Mesothelial cell of epicardium (in vitro differentiated cells): ENCODE results near the gene USP6NL. TPM values are rescaled to one million over a fixed set of nuclear protein-coding genes. Genes with fewer than 3 reads are reported as not detected.

Source experiments
- DNase-seq, 2 experiments: peaks; one replicate each; pipeline ENCODE4 v3.0.0; 2021; ENCODE audit warnings: low spot score in 2 of 2; ENCODE audit not compliant: unreplicated experiment in 2 of 2
- H3K27ac Mint-ChIP-seq: 2 replicates; pipeline ENCODE4 v1.8.0; 2021; ENCODE audit warnings: mixed read lengths
- H3K27me3 Mint-ChIP-seq: 2 replicates; pipeline ENCODE4 v1.8.0; 2021; ENCODE audit warnings: low read depth, mixed read lengths
- H3K36me3 Mint-ChIP-seq: 2 replicates; pipeline ENCODE4 v1.8.0; 2021; ENCODE audit warnings: mixed read lengths
- H3K4me1 Mint-ChIP-seq: 2 replicates; pipeline ENCODE4 v1.8.0; 2021; ENCODE audit warnings: mixed read lengths
- H3K4me3 Mint-ChIP-seq: 2 replicates; pipeline ENCODE4 v1.8.0; 2021; ENCODE audit warnings: mild to moderate bottlenecking, moderate library complexity, mixed read lengths
- H3K9me3 Mint-ChIP-seq: 2 replicates; pipeline ENCODE4 v1.8.0; 2021; ENCODE audit warnings: mixed read lengths
- total RNA-seq: library from RNA; stranded (reverse); gene quantifications from 3 replicates; pipeline ENCODE4 v1.2.1, GENCODE V29; 2021
- TF ChIP-seq, protein P1 (sequence below): fragments of 200-600 bp; sonication (generic); IDR thresholded peaks from one replicate; pipeline ENCODE4 v1.5.0; 2021; ENCODE audit warnings: antibody characterized with exemption; ENCODE audit not compliant: unreplicated experiment

The USP6NL gene
- total RNA-seq, 1 donor from 2014 or later: 35.8 TPM

DNA sequence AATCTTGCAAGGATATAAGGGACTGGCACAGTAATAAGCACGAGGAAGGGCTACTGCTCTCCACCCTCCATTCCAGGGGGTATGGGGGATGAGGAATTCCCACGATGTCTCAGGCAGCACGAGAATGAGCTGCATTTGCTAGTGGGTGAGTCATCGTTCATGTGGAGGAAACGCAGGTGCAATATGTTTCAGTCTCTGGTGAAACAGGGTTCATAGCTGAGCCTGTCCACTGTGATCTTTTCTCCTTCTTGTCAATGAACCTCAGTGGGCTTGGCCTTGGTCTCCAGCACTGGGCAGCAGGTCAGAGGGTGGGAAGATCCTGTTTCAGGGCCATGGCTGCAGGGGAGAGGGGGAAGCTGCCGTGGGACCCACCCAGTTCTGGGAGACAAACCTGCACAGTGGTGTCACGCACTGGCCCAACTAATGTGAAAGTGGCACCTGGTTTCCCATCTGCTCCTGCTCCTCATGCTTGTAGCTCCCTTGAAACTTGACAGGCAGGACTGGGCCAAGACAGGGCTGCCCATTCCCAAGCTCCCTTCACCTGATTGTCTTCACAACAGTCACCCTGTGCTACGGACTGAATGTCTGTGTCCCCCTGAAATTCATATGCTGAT is 181.9 kb downstream of the USP6NL start:
- Mint-ChIP-seq H3K27me3 (no peaks in the 10 kb centered on the region), H3K4me3 (no peak overlapping the region), H3K36me3 (peaks cover 1% of the 10 kb centered on the region), H3K9me3 (peaks cover 16% of the 10 kb centered on the region), H3K27ac (no peak overlapping the region), H3K4me1 (no peaks in the 10 kb centered on the region)
- DNase-seq: no peak
- TF ChIP-seq, protein P1, sequence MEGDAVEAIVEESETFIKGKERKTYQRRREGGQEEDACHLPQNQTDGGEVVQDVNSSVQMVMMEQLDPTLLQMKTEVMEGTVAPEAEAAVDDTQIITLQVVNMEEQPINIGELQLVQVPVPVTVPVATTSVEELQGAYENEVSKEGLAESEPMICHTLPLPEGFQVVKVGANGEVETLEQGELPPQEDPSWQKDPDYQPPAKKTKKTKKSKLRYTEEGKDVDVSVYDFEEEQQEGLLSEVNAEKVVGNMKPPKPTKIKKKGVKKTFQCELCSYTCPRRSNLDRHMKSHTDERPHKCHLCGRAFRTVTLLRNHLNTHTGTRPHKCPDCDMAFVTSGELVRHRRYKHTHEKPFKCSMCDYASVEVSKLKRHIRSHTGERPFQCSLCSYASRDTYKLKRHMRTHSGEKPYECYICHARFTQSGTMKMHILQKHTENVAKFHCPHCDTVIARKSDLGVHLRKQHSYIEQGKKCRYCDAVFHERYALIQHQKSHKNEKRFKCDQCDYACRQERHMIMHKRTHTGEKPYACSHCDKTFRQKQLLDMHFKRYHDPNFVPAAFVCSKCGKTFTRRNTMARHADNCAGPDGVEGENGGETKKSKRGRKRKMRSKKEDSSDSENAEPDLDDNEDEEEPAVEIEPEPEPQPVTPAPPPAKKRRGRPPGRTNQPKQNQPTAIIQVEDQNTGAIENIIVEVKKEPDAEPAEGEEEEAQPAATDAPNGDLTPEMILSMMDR: no peak

GRCh38 chr10:11425676-11426075 is 185.8 kb downstream of the USP6NL start:
- no peak overlapping the region for H3K4me3 Mint-ChIP-seq
- no peaks in the 10 kb centered on the region for H3K4me1 Mint-ChIP-seq
- TF ChIP-seq, protein P1: no peak
- H3K27me3 Mint-ChIP-seq: no peaks in the 10 kb centered on the region
- no peak overlapping the region for H3K27ac Mint-ChIP-seq
- no peak for DNase-seq
- H3K9me3 Mint-ChIP-seq: peaks cover 32% of the 10 kb centered on the region
- H3K36me3 Mint-ChIP-seq: peaks cover 1% of the 10 kb centered on the region

GRCh38 chr10:11425296-11425610 is 186.2 kb downstream of the USP6NL start:
- Mint-ChIP-seq H3K4me3 (no peak overlapping the region), H3K36me3 (peaks cover 1% of the 10 kb centered on the region), H3K27ac (no peak overlapping the region), H3K9me3 (peaks cover 35% of the 10 kb centered on the region), H3K27me3 (no peaks in the 10 kb centered on the region), H3K4me1 (no peaks in the 10 kb centered on the region)
- TF ChIP-seq, protein P1: no peak
- DNase-seq: no peak

DNA sequence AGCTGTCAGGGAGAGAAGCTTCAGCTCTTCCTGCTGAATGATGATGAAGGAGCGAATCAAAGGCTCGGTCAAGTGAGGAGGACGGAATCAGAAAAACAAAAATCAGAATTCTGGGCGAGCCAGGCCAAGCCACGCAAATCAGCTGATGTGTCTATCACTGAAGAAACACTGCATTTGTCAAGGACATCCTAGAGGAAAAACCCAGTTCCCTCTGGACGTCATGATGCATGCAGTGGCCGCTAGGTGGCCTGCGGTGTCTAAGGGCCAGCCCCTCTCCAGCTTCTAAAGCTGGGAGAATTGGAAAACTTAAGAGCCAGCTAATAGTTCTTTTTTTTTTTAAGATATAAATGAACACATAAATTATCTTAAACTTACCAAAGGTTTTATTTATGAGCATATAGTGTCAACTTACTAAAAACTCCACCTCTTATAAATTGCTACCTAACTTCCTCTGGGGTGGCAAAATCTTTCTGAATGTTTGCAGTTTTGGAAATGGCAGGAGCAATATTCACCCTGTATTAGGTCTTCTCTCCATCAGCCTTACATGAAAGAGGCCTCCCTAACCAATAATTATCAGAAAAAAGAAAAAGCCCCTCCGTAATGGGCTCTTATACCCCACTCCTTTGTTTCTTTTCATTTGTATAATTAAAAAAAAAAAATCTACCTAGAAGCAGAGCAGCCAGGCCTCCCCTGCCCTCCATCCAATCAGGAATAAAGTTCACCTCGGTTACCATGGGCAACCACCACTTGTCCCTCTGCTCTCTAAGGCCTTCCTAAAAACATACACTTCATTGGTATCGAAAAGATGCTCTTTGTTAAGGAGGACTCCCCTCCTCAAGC is 186.8 kb downstream of the USP6NL start:
- Mint-ChIP-seq H3K36me3 (peaks cover 1% of the 10 kb centered on the region), H3K27ac (no peak overlapping the region)

DNA sequence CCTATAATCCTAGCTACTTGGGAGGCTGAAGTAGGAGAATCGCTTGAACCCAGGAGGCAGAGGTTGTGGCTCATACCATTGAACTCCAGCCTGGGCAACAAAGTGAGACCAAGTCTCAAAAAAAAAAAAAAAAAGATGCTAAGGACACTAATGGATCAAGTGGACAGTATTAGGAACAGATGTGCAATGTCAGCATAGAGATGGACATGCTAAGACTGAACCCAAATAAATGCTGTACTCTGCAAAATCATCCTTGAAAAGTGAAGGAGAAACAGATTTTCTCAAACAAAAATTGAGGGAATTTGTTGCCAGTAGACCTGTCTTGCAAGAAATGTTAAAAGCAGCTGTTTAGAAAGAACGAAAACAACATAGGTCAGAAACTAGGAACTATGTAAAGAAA is 194.5 kb downstream of the USP6NL start:
- Mint-ChIP-seq H3K27ac (no peak overlapping the region), H3K4me1 (no peaks in the 10 kb centered on the region), H3K4me3 (no peak overlapping the region), H3K9me3 (peaks cover 43% of the 10 kb centered on the region), H3K27me3 (peaks cover 4% of the 10 kb centered on the region), H3K36me3 (no peaks in the 10 kb centered on the region)
- no peak for DNase-seq
- TF ChIP-seq, protein P1: no peak

More for the DNA sequence above, 186.8 kb downstream of the USP6NL start:
- Mint-ChIP-seq H3K27me3 (no peaks in the 10 kb centered on the region), H3K4me3 (no peak overlapping the region), H3K9me3 (peaks cover 39% of the 10 kb centered on the region), H3K4me1 (no peaks in the 10 kb centered on the region)
- TF ChIP-seq, protein P1: peak; percentile 86
- DNase-seq: peak in 1 of 2 experiments; percentile 48
